GM10266 (cell line): Measurements from ENCODE around the gene GRK6.

Source experiments
- DNase-seq: peaks from one replicate; pipeline ENCODE4 v3.0.0; 2012; ENCODE audit errors: extremely low spot score
- TF ChIP-seq, protein P1 (sequence below): IDR thresholded peaks from 2 replicates; pipeline ENCODE4 v1.5.1; 2012; ENCODE audit warnings: mild to moderate bottlenecking, low read depth; ENCODE audit not compliant: control insufficient read depth, insufficient read depth; ENCODE audit errors: missing control alignments

The GRK6 gene

DNA sequence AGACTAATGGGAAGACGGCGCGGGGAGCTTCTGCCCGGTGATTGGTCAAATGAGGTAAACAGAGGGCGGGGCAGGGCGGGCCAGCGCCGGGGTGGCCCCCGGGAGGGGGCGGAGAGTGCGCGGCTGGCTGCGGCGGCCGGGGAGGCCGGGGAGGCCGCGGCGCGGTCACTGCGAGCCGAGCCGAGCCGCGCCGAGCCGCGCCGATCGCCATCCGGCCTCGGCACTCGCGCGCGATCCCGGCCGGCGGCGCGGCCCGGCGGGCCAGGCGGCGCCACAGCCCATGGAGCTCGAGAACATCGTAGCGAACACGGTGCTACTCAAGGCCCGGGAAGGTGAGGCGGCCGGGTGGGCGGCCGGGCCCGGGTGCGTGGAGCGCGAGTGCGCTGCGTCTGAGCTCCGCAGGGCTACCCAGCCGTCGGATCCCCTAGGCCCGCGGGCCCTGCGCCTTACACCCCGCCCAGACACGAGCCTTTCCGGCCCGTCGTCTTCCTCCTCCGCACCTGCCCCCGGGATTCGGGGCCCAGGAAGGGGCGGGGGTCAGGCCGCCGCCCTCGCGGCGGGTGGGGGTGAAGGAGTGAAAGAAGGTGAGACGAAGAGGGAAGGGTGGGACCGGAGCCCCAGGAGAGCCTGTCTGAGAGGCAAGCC, at the start of gene GRK6:
Gene GRK6, plus strand, starts transcription at position 111 of the 645 bp plus-strand sequence. Its CDS starts 170 bp downstream, at position 281.
- peak; percentile 60 for DNase-seq
- TF ChIP-seq, protein P1, sequence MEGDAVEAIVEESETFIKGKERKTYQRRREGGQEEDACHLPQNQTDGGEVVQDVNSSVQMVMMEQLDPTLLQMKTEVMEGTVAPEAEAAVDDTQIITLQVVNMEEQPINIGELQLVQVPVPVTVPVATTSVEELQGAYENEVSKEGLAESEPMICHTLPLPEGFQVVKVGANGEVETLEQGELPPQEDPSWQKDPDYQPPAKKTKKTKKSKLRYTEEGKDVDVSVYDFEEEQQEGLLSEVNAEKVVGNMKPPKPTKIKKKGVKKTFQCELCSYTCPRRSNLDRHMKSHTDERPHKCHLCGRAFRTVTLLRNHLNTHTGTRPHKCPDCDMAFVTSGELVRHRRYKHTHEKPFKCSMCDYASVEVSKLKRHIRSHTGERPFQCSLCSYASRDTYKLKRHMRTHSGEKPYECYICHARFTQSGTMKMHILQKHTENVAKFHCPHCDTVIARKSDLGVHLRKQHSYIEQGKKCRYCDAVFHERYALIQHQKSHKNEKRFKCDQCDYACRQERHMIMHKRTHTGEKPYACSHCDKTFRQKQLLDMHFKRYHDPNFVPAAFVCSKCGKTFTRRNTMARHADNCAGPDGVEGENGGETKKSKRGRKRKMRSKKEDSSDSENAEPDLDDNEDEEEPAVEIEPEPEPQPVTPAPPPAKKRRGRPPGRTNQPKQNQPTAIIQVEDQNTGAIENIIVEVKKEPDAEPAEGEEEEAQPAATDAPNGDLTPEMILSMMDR: no peak

DNA sequence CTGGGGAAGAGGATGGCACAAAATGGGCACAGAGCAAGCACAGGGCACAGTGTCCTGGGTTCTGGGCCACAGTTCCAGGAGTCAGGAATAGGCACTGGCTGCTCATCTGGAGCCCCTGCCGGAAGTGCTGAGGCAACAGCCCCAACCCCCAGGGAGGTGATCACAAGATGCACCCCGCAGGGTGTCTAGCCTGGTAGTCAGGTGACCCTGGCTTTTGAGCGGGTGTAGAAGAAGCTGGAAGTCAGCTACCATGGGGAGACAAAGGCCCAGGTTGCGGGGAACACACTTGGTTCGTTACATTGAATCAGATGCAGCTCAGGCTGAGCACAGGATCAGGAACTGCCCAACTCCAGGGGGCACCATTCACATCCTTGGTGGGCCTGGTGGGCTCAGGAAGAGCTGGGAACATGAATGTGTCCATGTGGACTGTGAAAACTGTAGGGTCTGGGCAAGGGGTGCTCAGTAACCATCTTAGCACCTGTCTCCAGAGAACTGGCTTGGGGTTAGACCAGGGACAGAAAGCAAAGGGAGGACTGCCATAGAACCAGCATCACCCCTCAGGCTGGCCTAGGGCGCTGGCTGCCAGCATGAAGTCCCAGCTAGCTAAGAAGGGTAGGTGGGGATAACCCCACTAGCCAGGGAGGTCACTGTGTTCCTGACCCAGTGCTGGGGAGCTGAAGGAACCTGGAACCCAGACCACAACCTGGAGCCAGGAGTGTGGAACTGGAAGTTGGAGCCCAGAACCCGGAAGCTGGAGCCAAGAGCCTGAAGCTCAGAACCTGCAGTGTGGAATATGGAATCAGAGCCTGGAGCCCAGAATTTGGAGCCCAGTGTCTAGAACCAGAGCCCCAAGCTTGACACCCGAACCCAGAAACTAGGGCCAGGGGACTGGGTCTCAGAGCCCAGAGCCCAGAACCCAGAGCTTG, 48.4 kb upstream of the GRK6 start:
- TF ChIP-seq, protein P1: no peak
- DNase-seq: no peak

DNA sequence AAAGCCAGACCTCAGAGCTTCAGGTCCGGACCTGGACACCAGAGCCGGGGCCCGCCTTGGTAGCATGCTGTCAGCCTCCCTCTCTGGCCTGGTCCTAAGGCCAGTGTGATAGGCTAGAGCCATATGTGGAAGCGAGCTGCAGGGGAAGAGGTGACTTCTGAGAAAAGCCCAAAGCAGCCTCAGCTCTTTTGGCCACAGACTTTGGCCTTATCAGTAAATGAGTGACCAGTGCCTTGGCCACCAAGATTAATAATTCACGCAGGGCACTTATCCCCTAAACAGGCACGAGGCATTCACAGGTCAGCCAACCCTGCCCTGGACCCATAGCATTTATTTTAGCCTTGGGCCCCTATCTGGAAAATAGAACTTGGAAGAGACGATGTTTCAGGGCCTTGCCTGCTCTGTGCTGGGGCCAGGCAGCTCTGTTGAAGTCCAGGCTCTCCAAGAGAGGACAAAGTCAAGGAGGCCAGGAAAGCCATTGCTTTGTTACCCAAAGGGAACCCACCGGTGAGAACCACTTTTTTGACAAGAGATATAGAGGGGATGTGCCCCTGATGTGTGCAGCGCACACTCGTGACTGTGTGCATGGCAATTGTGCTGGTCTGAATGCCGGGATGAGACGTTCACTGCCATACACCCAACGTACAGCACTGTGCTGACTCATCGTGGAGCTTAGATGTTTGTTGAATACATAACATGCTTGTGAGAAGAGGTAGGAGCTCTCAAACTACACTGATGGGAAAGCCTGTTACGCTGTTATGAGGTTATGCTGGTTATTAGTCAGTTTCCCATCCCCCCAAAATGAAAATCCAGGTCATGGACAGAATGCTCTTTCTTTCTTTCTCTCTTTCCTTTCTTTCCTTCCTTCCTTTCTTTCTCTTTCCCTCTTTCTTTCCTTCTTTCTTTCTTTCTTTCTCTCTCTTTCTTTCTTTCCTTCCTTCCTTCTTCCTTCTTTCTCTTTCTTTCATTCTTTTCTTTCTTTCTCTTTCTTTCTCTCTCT, 47.3 kb upstream of the GRK6 start:
- TF ChIP-seq, protein P1: no peak
- DNase-seq: peak; percentile 65

DNA sequence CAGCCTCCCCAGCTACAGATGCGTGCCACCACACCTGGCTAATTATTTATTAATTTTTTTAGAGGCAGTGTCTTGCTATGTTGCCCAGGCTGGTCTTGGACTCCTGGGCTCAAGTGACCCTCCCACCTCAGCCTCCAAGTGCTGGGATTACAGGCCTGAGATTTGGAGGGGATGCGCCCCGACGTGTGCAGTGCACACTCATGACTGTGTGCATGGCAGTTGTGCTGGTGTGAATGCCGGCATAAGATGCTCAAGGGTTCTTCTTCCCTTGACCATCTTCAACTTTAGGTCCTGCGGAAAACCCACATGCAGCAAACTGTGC, 45.7 kb upstream of the GRK6 start:
- TF ChIP-seq, protein P1: no peak
- no peak for DNase-seq

DNA sequence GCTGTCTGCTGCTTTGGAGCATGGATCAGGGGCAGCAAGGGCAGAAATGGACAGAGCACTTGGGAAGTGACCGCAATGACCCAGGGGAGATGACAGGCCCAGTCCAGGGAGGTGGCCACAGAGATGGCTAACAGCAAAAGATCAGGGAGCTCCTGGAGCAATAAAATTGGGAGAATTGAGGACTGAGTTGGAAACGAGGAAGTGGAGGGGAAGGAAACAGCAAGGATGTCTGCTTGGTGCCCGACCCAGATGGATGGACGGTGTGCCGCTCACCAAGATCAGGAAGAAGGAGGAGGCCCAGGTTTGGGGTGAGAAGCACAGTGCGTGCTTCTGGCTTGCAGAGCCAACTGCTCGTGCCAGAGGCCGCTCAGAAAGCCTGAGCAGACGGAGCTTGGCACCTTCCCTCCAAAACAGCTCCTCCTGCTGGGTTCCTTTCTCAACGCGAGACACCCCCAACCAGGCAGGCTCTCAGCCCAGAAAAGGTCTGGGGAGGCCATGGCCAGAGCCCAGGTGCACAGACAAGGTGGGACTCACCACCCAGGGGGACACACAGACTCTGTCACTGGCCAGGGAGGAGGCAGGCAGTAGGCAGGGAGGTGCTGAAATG, 44.0 kb upstream of the GRK6 start:
- DNase-seq: no peak
- TF ChIP-seq, protein P1: peak; percentile 30

DNA sequence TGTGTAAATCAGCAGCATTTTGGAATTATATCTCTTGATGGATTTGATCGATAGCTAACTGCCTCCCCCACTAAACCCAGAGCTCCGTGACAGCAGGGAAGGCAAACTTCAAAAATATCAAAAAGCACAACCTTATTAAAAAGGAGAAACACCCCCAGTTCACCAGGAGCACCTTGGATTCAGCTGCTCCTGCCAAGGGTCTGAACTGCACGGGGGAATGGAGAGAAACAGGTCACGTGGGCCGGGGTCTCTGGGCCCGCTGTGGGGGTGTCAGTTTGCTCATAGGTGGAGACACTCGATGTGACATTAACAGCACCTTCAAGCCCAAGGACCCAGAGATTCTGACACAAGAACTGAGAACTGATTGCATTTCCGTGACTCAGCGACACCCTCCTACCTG, 43.3 kb upstream of the GRK6 start:
- TF ChIP-seq, protein P1: no peak
- DNase-seq: no peak
